Adrenal gland (tissue), 12 donors: ENCODE data around the gene LRBA. TPM values are rescaled to one million over a fixed set of nuclear protein-coding genes. Genes with fewer than 3 reads are reported as not detected.
"Not testable (repeated sequence)": the region's sequence is repeated elsewhere in the genome, so short reads cannot be mapped to it uniquely, and the experiment has no call there.

ENCODE experiments used
- DNase-seq, 7 donors: peaks; one replicate each; pipeline ENCODE4 v3.0.0-alpha.2; 2019 to 2020
- H3K27ac ChIP-seq, 5 donors: fragments of 200-600 bp; sonication (generic) in 4 of 5; 1 replicate in 3 of 5; 2 replicates in 2 of 5; pipeline versions ENCODE4 v1.5.1 to v1.8.0; 2016 to 2020; ENCODE audit warnings: mild to moderate bottlenecking in 1 of 5
- H3K27me3 ChIP-seq: fragments of 200-600 bp; 2 replicates; pipeline ENCODE4 v1.8.0; 2021
- H3K36me3 ChIP-seq, 2 donors: fragments of 200-600 bp; replicated peaks in 1 of 2; 1 replicate in 1 of 2; 2 replicates in 1 of 2; pipeline versions ENCODE4 v1.5.1 to v1.8.0; 2018 to 2022
- H3K4me1 ChIP-seq, 2 donors: fragments of 200-600 bp; replicated peaks in 1 of 2; 1 replicate in 1 of 2; 2 replicates in 1 of 2; pipeline versions ENCODE4 v1.5.1 to v1.8.0; 2018 to 2021
- H3K4me3 ChIP-seq, 4 donors: fragments of 200-600 bp; sonication (generic) in 3 of 4; one replicate each; pipeline ENCODE4 v1.5.1; 2016 to 2018
- H3K9me3 ChIP-seq, 3 donors: fragments of 200-600 bp; sonication (generic) in 1 of 3; replicated peaks in 1 of 3; 1 replicate in 2 of 3; 2 replicates in 1 of 3; pipeline versions ENCODE4 v1.5.1 to v1.8.0; 2016 to 2021
- CTCF ChIP-seq, 6 experiments: fragments of 450-650 bp in 4 of 6; fragments of 200-600 bp in 2 of 6; sonication (generic) in 1 of 6; IDR thresholded peaks; 1 replicate in 5 of 6; 2 replicates in 1 of 6; pipeline versions ENCODE4 v1.5.1 to v1.8.0; 2016 to 2021; ENCODE audit warnings: antibody characterized with exemption in 6 of 6, mild to moderate bottlenecking in 2 of 6, moderate library complexity in 1 of 6
- POLR2A ChIP-seq, 2 donors: fragments of 450-650 bp; IDR thresholded peaks; one replicate each; pipeline ENCODE4 v1.6.1; 2017; ENCODE audit warnings: antibody characterized with exemption in 2 of 2, mild to moderate bottlenecking in 2 of 2, moderate library complexity in 1 of 2
- WGBS, 4 donors: extraction: QIAGEN DNeasy Blood & Tissue Kit in 2 of 4; methylation state at CpG; one replicate each; pipeline versions ENCODE4 v1.1.5 to v1.1.7; 2013 to 2017; 5-methylcytosine and 5-hydroxymethylcytosine counted together
- intact Hi-C, 2 donors: fragments of 100-400 bp; cut with DNase I; formaldehyde crosslinking; loops; one replicate each; pipeline versions ENCODE4 v1.14.1 to v1.15.0; 2022 to 2023
- polyA plus RNA-seq, 3 donors: library from polyadenylated mRNA; stranded (reverse); fragments of 200-250 nt in 2 of 3; fragments of 350-450 nt in 1 of 3; fragmentation: Illumina TruSeq in 1 of 3; extraction: RNeasy Lipid Tissue Mini Kit (QIAGEN cat#74804) in 1 of 3; gene quantifications; one replicate each; pipeline ENCODE4 v1.2.3, GENCODE V29; 2013 to 2014
- total RNA-seq, 9 donors: library from RNA; depleted of rRNA in 4 of 9; stranded (reverse); fragments of >200 nt in 4 of 9; fragments of 120-200 nt in 1 of 9; fragmentation: NEBNext Ultra II Directional in 1 of 9; extraction: Animal tissue kit (Norgen Biotek cat#: 25700) in 1 of 9; gene quantifications; one replicate each; pipeline versions ENCODE4 v1.1.0 to v1.2.4, GENCODE V29; 2013 to 2023
- donor health status: healthy with polysubstance abuse.
- donor health status: Bipolar disorder and iron deficiency.
- donor health status: DM: yes; HTN: yes; CAD: no.
- donor health status: DM: no; HTN: no; CAD: no.
- donor health status: DM: no; HTN: no; CAD: no.
- donor health status: DM: yes; HTN: yes; CAD: no.

LRBA gene
- total and polyA plus RNA-seq, 12 donors, result 9.6 to 106 (median 40.6) TPM

- Histone ChIP-seq H3K9me3 (no peaks in the 10 kb centered on the region), H3K4me3 (no peak overlapping the region), H3K27me3 (no peaks in the 10 kb centered on the region), H3K27ac (no peak overlapping the region), H3K4me1 (no peaks in the 10 kb centered on the region), H3K36me3 (no peaks in the 10 kb centered on the region)
- no peak for DNase-seq
- 97 to 100% (median 100%) methylated on average over 1 of the region's 1 CpG for WGBS, 4 donors
- intact Hi-C loops, result no loop called here
- TF ChIP-seq POLR2A (IDR thresholded peaks at IDR 0.05), result no peak
- TF ChIP-seq CTCF (IDR thresholded peaks at IDR 0.05), result no peak
Observed at GRCh38 chr4:150662686-150663085, 352.4 kb downstream of the LRBA start.

- WGBS, 4 donors, result 90 to 95% (median 93%) methylated on average over 6 of the region's 6 CpGs
- H3K36me3 ChIP-seq, H3K4me3 ChIP-seq, H3K4me1 ChIP-seq, H3K9me3 ChIP-seq, intact Hi-C loops, DNase-seq, H3K27me3 ChIP-seq, H3K27ac ChIP-seq: not testable (repeated sequence)
Observed at GRCh38 chr4:150661551-150661950, 353.5 kb downstream of the LRBA start.

- WGBS, 4 donors, result 77 to 90% (median 85%) methylated on average over 1 of the region's 1 CpG
Observed at GRCh38 chr4:150658258-150658657, 356.8 kb downstream of the LRBA start.

GRCh38 chr4:150656891-150657290 is 358.2 kb downstream of the LRBA start:
- Histone ChIP-seq H3K9me3 (no peaks in the 10 kb centered on the region), H3K27ac (no peak overlapping the region), H3K36me3 (no peaks in the 10 kb centered on the region), H3K4me1 (no peaks in the 10 kb centered on the region), H3K4me3 (no peak overlapping the region), H3K27me3 (no peaks in the 10 kb centered on the region)
- 82 to 93% (median 88%) methylated on average over 2 of the region's 2 CpGs for WGBS, 4 donors
- no peak for TF ChIP-seq CTCF (IDR thresholded peaks at IDR 0.05)
- no peak for TF ChIP-seq POLR2A (IDR thresholded peaks at IDR 0.05)
- DNase-seq, result no peak
- intact Hi-C loops, result no loop called here

More at GRCh38 chr4:150658258-150658657, 356.8 kb downstream of the LRBA start:
- H3K36me3 ChIP-seq, H3K27ac ChIP-seq, H3K27me3 ChIP-seq, H3K4me3 ChIP-seq, H3K4me1 ChIP-seq, H3K9me3 ChIP-seq, intact Hi-C loops, DNase-seq: not testable (repeated sequence)

- DNase-seq, result no peak
- no peaks in the 10 kb centered on the region for H3K27me3 ChIP-seq
- no peak overlapping the region for H3K27ac ChIP-seq
- intact Hi-C loops, result no loop called here
- H3K36me3 ChIP-seq, result no peaks in the 10 kb centered on the region
- WGBS, 4 donors, result 84 to 97% (median 90%) methylated on average over 1 of the region's 1 CpG
- no peaks in the 10 kb centered on the region for H3K9me3 ChIP-seq
- TF ChIP-seq POLR2A (IDR thresholded peaks at IDR 0.05) (no peak), CTCF (IDR thresholded peaks at IDR 0.05) (no peak)
- no peaks in the 10 kb centered on the region for H3K4me1 ChIP-seq
- no peak overlapping the region for H3K4me3 ChIP-seq
Observed at GRCh38 chr4:150650751-150651150, 364.3 kb downstream of the LRBA start.
